Ectodermal cell (in vitro differentiated cells): Measurements from ENCODE around the gene ERBB3.

Experiments used
- H3K27ac ChIP-seq: 2 replicates; pipeline ENCODE4 v1.7.0; 2013; ENCODE audit warnings: mild to moderate bottlenecking, low read depth, low read length; ENCODE audit not compliant: insufficient read depth, poor library complexity, severe bottlenecking
- H3K27me3 ChIP-seq: 2 replicates; pipeline ENCODE4 v1.7.0; 2013; ENCODE audit warnings: mild to moderate bottlenecking, low read length; ENCODE audit not compliant: insufficient read depth, control insufficient read depth, poor library complexity, severe bottlenecking
- H3K36me3 ChIP-seq: one replicate; pipeline ENCODE4 v1.7.0; 2013; ENCODE audit warnings: low read length; ENCODE audit not compliant: control insufficient read depth, insufficient read depth
- H3K4me1 ChIP-seq: one replicate; pipeline ENCODE4 v1.7.0; 2013; ENCODE audit warnings: low read length; ENCODE audit not compliant: control insufficient read depth, insufficient read depth
- H3K4me3 ChIP-seq: 2 replicates; pipeline ENCODE4 v1.7.0; 2013; ENCODE audit warnings: low read depth, low read length, control low read depth; ENCODE audit not compliant: insufficient read depth
- H3K9me3 ChIP-seq: 2 replicates; pipeline ENCODE4 v1.7.0; 2013; ENCODE audit warnings: mild to moderate bottlenecking, low read length, moderate library complexity; ENCODE audit not compliant: control insufficient read depth
- WGBS, 2 experiments: methylation state at CpG; one replicate each; pipeline ENCODE4 v1.1.7; 2013; ENCODE audit warnings: missing lambda C conversion rate in 2 of 2; 5-methylcytosine and 5-hydroxymethylcytosine counted together

ERBB3 gene

DNA sequence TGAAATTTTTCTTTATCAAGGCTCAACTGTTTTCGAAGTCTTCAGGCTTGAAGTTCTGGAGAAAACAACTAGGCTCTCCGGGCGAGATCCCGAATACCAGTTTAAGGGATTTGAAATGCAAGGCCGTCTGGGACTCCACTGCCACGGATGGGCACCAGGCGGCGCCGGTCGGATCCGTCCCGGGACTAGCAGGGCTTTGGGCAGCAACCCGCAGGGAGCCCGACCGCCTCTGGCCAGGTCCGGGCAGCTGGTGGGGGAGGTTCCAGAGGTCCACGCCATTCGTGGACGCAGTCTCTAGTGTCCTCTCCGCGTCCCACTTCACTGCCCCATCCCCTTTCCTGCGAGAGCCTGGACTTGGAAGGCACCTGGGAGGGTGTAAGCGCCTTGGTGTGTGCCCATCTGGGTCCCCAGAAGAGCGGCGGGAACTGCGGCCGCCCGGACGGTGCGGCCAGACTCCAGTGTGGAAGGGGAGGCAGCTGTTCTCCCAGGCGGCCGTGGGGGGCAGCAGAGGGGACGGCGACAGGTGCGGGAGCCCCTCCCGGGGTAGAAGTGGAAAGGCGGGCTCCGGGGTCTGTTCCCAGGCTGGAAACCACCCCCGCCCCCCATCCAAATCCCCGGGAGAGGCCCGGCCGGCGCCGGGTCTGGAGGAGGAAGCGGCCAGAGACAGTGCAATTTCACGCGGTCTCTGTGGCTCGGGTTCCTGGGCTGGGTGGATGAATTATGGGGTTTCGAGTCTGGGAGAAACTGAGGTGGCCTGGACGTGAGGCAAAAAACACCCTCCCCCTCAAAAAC is 838 bp upstream of the ERBB3 start:
- Histone ChIP-seq H3K27me3 (peaks cover 25% of the 10 kb centered on the region), H3K9me3 (no peaks in the 10 kb centered on the region), H3K36me3 (no peaks in the 10 kb centered on the region), H3K4me1 (peaks cover 5% of the 10 kb centered on the region), H3K4me3 (peak overlapping the region; percentile 44), H3K27ac (peak overlapping the region; percentile 50)
- WGBS, 2 experiments = 2% methylated on average over 48 of the region's 50 CpGs

- H3K27ac ChIP-seq = no peak overlapping the region
- peaks cover 25% of the 10 kb centered on the region for H3K27me3 ChIP-seq
These were observed 682 bp downstream of the ERBB3 start for GRCh38 chr12:56080556-56081138.

GRCh38 chr12:56081393-56082347 is 1.7 kb downstream of the ERBB3 start:
- H3K9me3 ChIP-seq = no peaks in the 10 kb centered on the region
- H3K27ac ChIP-seq = no peak overlapping the region
- H3K36me3 ChIP-seq = no peaks in the 10 kb centered on the region
- H3K4me1 ChIP-seq = peaks cover 5% of the 10 kb centered on the region
- H3K4me3 ChIP-seq = peak overlapping the region; percentile 44
- 68 to 69% methylated on average over 6 of the region's 6 CpGs for WGBS, 2 experiments
- H3K27me3 ChIP-seq = peaks cover 25% of the 10 kb centered on the region

More at GRCh38 chr12:56080556-56081138, 682 bp downstream of the ERBB3 start:
- WGBS, 2 experiments = 4 to 6% methylated on average over 19 to 20 of the region's 20 CpGs
- Histone ChIP-seq H3K9me3 (no peaks in the 10 kb centered on the region), H3K36me3 (no peaks in the 10 kb centered on the region), H3K4me3 (peak overlapping the region; percentile 44), H3K4me1 (peaks cover 5% of the 10 kb centered on the region)

- H3K9me3 ChIP-seq = no peaks in the 10 kb centered on the region
- 80 to 90% methylated on average over 2 of the region's 2 CpGs for WGBS, 2 experiments
- H3K4me1 ChIP-seq = peaks cover 5% of the 10 kb centered on the region
- no peak overlapping the region for H3K4me3 ChIP-seq
- peaks cover 25% of the 10 kb centered on the region for H3K27me3 ChIP-seq
- H3K36me3 ChIP-seq = no peaks in the 10 kb centered on the region
- H3K27ac ChIP-seq = peak overlapping the region; percentile 5
These were observed 2.4 kb downstream of the ERBB3 start for GRCh38 chr12:56082382-56082781.

DNA sequence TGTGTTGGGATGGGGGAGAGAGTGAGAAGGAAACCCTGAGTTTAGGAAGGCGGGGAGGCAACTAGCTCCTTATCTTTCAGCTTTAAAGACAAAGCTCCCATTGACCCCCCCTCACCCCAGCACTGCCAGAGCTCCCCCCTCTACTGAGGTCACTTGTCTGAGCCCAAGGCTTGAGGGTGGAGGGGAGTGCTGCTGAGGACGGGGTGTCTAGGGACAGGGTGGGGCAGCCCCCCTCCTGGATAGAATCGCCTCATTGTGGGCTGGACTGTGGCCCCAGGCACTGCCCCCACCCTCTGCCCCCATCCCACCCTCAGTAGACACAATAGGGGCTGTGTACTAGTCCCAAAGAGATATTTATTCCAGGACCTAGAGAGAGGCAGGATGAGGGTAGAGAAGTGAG is 3.0 kb downstream of the ERBB3 start:
- Histone ChIP-seq H3K36me3 (no peaks in the 10 kb centered on the region), H3K27me3 (peaks cover 25% of the 10 kb centered on the region), H3K4me3 (no peak overlapping the region), H3K4me1 (peaks cover 5% of the 10 kb centered on the region), H3K9me3 (no peaks in the 10 kb centered on the region), H3K27ac (peak overlapping the region; percentile 5)
- WGBS, 2 experiments = 84 to 89% methylated on average over 2 of the region's 3 CpGs

GRCh38 chr12:56084958-56085543 is 5.1 kb downstream of the ERBB3 start:
- peaks cover 5% of the 10 kb centered on the region for H3K4me1 ChIP-seq
- no peak overlapping the region for H3K27ac ChIP-seq
- H3K27me3 ChIP-seq = peaks cover 15% of the 10 kb centered on the region
- no peak overlapping the region for H3K4me3 ChIP-seq
- WGBS, 2 experiments = 92% methylated on average over 15 of the region's 15 CpGs
- H3K36me3 ChIP-seq = no peaks in the 10 kb centered on the region
- no peaks in the 10 kb centered on the region for H3K9me3 ChIP-seq

DNA sequence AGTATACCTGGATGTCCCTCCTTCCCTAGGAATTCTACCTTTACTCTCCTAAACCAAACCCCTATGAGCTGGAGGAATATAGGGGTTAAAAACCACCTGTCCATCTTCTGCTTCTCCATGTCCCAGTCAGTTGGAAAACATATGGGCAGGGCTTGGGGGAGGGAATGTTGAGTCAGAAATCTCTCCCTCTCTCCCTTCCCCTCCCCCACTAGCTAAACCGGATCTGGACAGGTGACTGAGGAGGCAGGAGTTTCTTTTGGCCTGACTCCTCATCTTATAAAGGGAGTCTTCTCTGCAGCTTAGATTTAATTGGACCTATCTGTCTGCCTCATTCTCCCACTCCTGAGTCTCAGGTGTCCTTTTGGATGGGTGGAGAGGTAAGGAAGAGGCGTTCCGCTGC is 6.1 kb downstream of the ERBB3 start:
- H3K36me3 ChIP-seq = no peaks in the 10 kb centered on the region
- H3K4me1 ChIP-seq = peaks cover 5% of the 10 kb centered on the region
- H3K4me3 ChIP-seq = no peak overlapping the region
- no peak overlapping the region for H3K27ac ChIP-seq
- H3K27me3 ChIP-seq = peaks cover 4% of the 10 kb centered on the region
- no peaks in the 10 kb centered on the region for H3K9me3 ChIP-seq
- 94 to 97% methylated on average over 3 of the region's 3 CpGs for WGBS, 2 experiments

DNA sequence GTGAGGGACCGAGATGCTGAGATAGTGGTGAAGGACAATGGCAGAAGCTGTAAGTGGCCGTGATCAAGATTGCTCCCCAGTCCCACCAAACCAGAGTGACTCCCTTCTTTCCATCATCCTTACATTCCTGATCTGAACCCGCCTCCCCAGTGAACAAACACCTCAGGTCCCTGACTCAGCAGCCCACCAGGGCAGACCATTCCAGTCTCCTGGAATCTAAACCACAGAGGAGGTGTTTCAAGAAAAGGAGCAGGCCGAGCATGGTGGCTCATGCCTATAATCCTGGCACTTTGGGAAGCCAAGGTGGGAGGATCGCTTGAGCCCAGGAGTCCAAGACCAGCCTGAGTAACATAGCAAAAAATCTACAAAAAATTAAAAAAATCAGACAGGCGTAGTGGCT is 6.6 kb downstream of the ERBB3 start:
- Histone ChIP-seq H3K27ac (no peak overlapping the region), H3K36me3 (no peaks in the 10 kb centered on the region), H3K27me3 (no peaks in the 10 kb centered on the region), H3K4me3 (no peak overlapping the region), H3K4me1 (peaks cover 5% of the 10 kb centered on the region), H3K9me3 (no peaks in the 10 kb centered on the region)
- 76 to 77% methylated on average over 6 of the region's 6 CpGs for WGBS, 2 experiments

DNA sequence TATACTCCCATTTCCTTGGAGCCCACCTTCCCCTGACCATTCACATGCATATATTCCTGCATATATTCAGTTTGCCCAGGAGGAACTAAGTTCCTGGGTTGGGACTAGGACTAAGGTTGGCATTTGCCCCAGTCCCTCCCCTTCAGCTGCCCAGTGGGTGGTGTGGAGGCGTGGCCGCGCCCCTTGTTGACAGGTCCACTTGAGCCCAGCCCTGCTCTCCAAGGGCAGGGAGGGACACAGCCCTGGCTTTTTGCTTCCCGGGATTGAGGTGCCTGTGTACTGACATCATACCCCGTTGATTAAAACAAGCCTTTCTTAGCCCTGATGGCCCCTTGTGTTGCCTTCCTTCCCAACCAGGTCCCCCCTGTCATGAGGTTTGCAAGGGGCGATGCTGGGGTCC is 7.3 kb downstream of the ERBB3 start:
- Histone ChIP-seq H3K36me3 (no peaks in the 10 kb centered on the region), H3K27me3 (no peaks in the 10 kb centered on the region), H3K9me3 (no peaks in the 10 kb centered on the region), H3K4me3 (no peak overlapping the region), H3K27ac (no peak overlapping the region), H3K4me1 (no peaks in the 10 kb centered on the region)
- WGBS, 2 experiments = 89 to 90% methylated on average over 6 of the region's 6 CpGs
